T-cell (primary cell): ENCODE data around the gene PLEKHS1. TPM values are rescaled to one million over a fixed set of nuclear protein-coding genes. Genes with fewer than 3 reads are reported as not detected.

Experiments
- ATAC-seq, 4 experiments: fragments of 200-7000 bp in 3 of 4; fragments of 150-1000 bp in 1 of 4; cut with Tn5 transposase; replicated peaks in 1 of 4; 1 replicate in 3 of 4; 2 replicates in 1 of 4; pipeline ENCODE4 v1.10.0; 2021; ENCODE audit warnings: moderate library complexity in 3 of 4, mild to moderate bottlenecking in 2 of 4, moderate number of reproducible peaks in 1 of 4
- CTCF ChIA-PET, 2 donors: fragments of 300-600 bp; sonication (Branson Sonifier 250); formaldehyde crosslinking; loops; one replicate each; lab custom pipeline; 2022; ENCODE audit warnings: antibody characterized with exemption in 2 of 2; lab: Charles Lee
- POLR2A ChIA-PET, 2 donors: fragments of 300-600 bp; sonication (Branson Sonifier 250); formaldehyde crosslinking; loops; one replicate each; lab custom pipeline; 2022; ENCODE audit warnings: antibody characterized with exemption in 2 of 2; lab: Charles Lee
- DNase-seq, 35 experiments: peaks; one replicate each; pipeline versions ENCODE4 v3.0.0 to v3.0.0-alpha.2; 2013 to 2023
- H3K27ac ChIP-seq: one replicate; pipeline ENCODE4 v1.5.1; 2013; ENCODE audit warnings: low read length
- H3K27me3 ChIP-seq, 2 experiments: replicated peaks in 1 of 2; 1 replicate in 1 of 2; 2 replicates in 1 of 2; pipeline versions ENCODE4 v1.6.1 to v1.7.0; 2013; ENCODE audit warnings: low read length in 1 of 2, mixed read lengths in 1 of 2; ENCODE audit not compliant: control insufficient read depth in 2 of 2, insufficient read depth in 2 of 2; ENCODE audit errors: extremely low read depth in 1 of 2
- H3K36me3 ChIP-seq, 2 donors: 1 replicate in 1 of 2; 2 replicates in 1 of 2; pipeline versions ENCODE4 v1.6.1 to v1.7.0; 2013; ENCODE audit warnings: low read length in 1 of 2; ENCODE audit not compliant: control insufficient read depth in 2 of 2, insufficient read depth in 1 of 2; ENCODE audit errors: extremely low read depth in 1 of 2
- H3K4me1 ChIP-seq, 2 experiments: 1 replicate in 1 of 2; 2 replicates in 1 of 2; pipeline versions ENCODE4 v1.6.1 to v1.7.0; 2013; ENCODE audit warnings: low read length in 2 of 2, mixed read lengths in 1 of 2; ENCODE audit not compliant: insufficient read depth in 2 of 2, control insufficient read depth in 1 of 2; ENCODE audit errors: extremely low read depth in 1 of 2
- H3K4me3 ChIP-seq, 2 donors: 1 replicate in 1 of 2; 2 replicates in 1 of 2; pipeline versions ENCODE4 v1.5.1 to v1.7.0; 2013; ENCODE audit warnings: mild to moderate bottlenecking in 2 of 2, low read length in 1 of 2, moderate library complexity in 1 of 2; ENCODE audit not compliant: control insufficient read depth in 1 of 2; ENCODE audit errors: extremely low read depth in 1 of 2
- H3K9me3 ChIP-seq: 2 replicates; pipeline ENCODE4 v1.7.0; 2013
- H3K27ac Mint-ChIP-seq, 2 donors: one replicate each; pipeline ENCODE4 v1.8.0; 2020 to 2021; ENCODE audit warnings: mild to moderate bottlenecking in 2 of 2, mixed read lengths in 2 of 2
- H3K27me3 Mint-ChIP-seq, 2 donors: one replicate each; pipeline ENCODE4 v1.8.0; 2021 to 2022; ENCODE audit warnings: mixed read lengths in 2 of 2
- H3K36me3 Mint-ChIP-seq: one replicate; pipeline ENCODE4 v1.8.0; 2021; ENCODE audit warnings: mixed read lengths
- H3K4me1 Mint-ChIP-seq, 3 donors: one replicate each; pipeline ENCODE4 v1.8.0; 2020 to 2022; ENCODE audit warnings: mixed read lengths in 3 of 3, mild to moderate bottlenecking in 1 of 3
- H3K4me3 Mint-ChIP-seq, 3 donors: one replicate each; pipeline ENCODE4 v1.8.0; 2020 to 2022; ENCODE audit warnings: mild to moderate bottlenecking in 3 of 3, mixed read lengths in 3 of 3, moderate library complexity in 3 of 3
- H3K9me3 Mint-ChIP-seq, 3 donors: one replicate each; pipeline ENCODE4 v1.8.0; 2020 to 2022; ENCODE audit warnings: mixed read lengths in 3 of 3
- WGBS: methylation state at CpG from one replicate; pipeline ENCODE4 v1.1.5; 2013; ENCODE audit warnings: missing lambda C conversion rate; ENCODE audit not compliant: insufficient coverage; 5-methylcytosine and 5-hydroxymethylcytosine counted together
- total RNA-seq, 35 experiments: library from RNA in 6 of 35; stranded (reverse) in 6 of 35; fragments of 120-200 nt in 1 of 35; gene quantifications; one replicate each; pipeline versions ENCODE4 v1.2.1 to v1.2.4 and lab custom pipeline; 2013 to 2026

The PLEKHS1 gene
- total RNA-seq, 5 donors from 2014 or later (not counting 1 experiment from before 2014, with no cell fraction given) = not detected

DNA sequence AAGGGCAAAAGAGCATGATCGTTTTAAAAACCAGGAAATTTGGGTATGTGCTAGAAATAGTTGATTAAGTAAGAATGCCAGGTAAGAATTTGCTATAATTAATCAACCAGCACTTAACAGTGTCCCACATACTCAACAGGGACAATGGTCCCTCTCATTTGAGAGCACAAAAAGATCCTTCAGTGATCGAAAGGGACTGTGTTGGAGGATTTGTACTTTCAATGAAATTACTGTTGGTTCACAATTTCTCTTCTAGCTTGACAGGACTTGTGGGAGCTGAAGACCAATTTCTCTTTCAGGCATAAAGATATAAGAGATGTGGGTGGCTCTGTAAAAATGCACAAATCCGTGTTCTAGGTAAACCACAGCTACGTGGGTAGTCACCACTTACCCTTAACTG, 12.5 kb upstream of the PLEKHS1 start:
- ChIA-PET POLR2A (no interaction called here), CTCF (no interaction called here)
- Histone ChIP-seq H3K36me3 (no peaks in the 10 kb centered on the region), H3K27me3 (peaks cover 0 to 2% of the 10 kb centered on the region in 2 experiments), H3K27ac (no peak overlapping the region), H3K9me3 (no peaks in the 10 kb centered on the region), H3K4me3 (no peak overlapping the region), H3K4me1 (no peaks in the 10 kb centered on the region)
- Mint-ChIP-seq H3K4me3 (no peak overlapping the region), H3K27me3 (peaks cover 3 to 13% of the 10 kb centered on the region in 2 donors), H3K27ac (no peak overlapping the region), H3K9me3 (no peaks in the 10 kb centered on the region), H3K36me3 (peaks cover 3% of the 10 kb centered on the region), H3K4me1 (no peaks in the 10 kb centered on the region)
- ATAC-seq (no peak), DNase-seq (no peak)
- no CpG with 5 or more reads among the region's 4 CpGs for WGBS

DNA sequence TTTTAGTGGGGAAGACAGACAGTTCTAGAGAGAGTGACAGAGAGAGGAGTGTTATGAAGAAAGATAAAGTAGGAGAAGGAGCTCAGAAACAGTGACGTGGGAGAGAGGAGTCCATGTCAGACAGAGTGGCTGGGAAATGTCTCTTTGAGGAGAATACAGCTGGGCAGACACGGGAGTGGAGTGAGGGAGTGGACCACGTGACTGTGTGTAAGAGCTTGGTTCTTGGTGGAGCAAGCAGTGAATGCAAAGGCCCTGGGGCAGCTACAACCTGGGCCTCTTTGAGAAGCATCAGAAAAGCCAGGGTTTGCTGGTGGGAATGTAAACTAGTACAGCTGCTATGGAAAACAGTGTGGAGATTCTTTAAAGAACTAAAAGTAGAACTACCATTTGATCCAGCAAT, 11.9 kb upstream of the PLEKHS1 start:
- POLR2A ChIA-PET = no interaction called here
- no peaks in the 10 kb centered on the region for H3K36me3 ChIP-seq
- 64% methylated on average over 3 of the region's 3 CpGs for WGBS
- DNase-seq (no peak), ATAC-seq (no peak)
- peaks cover 6 to 19% of the 10 kb centered on the region in 2 donors for H3K27me3 Mint-ChIP-seq
- CTCF ChIA-PET = interaction anchor here in 1 of 2 donors (0.6 kb wide), 1 partner anchor 47 kb away, joined by 4 read pairs; no protein-coding TSS in a partner anchor
- no peaks in the 10 kb centered on the region for H3K4me1 Mint-ChIP-seq
- no peaks in the 10 kb centered on the region for H3K36me3 Mint-ChIP-seq
- H3K4me1 ChIP-seq = no peaks in the 10 kb centered on the region
- H3K4me3 ChIP-seq = no peak overlapping the region
- peaks cover 0 to 4% of the 10 kb centered on the region in 2 experiments for H3K27me3 ChIP-seq
- no peak overlapping the region for H3K27ac ChIP-seq
- no peak overlapping the region for H3K4me3 Mint-ChIP-seq
- no peaks in the 10 kb centered on the region for H3K9me3 Mint-ChIP-seq
- H3K27ac Mint-ChIP-seq = no peak overlapping the region
- no peaks in the 10 kb centered on the region for H3K9me3 ChIP-seq

DNA sequence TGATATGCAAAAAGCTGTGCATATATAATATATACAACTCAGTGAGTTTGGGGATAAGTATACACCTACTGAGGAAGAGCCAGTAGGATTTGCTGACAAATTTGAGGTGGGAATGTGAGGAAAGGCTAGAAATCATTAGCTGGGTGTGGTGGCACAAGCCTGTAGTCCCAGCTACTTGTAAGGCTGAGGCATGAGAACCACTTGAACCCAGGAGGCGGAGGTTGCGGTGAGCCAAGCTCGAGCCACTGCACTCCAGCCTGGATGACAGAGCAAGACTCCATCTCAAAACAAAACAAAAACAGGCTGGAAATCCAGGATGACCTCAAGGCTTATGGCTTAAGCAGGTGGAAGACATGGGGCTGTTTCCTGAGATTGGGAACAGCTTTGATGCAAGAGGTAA, 10.6 kb upstream of the PLEKHS1 start:
- no CpG with 5 or more reads among the region's 3 CpGs for WGBS
- no peak overlapping the region for H3K4me3 Mint-ChIP-seq
- no peak overlapping the region for H3K27ac Mint-ChIP-seq
- peaks cover 0 to 4% of the 10 kb centered on the region in 2 experiments for H3K27me3 ChIP-seq
- H3K9me3 Mint-ChIP-seq = no peaks in the 10 kb centered on the region
- H3K36me3 Mint-ChIP-seq = no peaks in the 10 kb centered on the region
- no peaks in the 10 kb centered on the region for H3K4me1 ChIP-seq
- peaks cover 11 to 24% of the 10 kb centered on the region in 2 donors for H3K27me3 Mint-ChIP-seq
- no peaks in the 10 kb centered on the region for H3K9me3 ChIP-seq
- H3K4me3 ChIP-seq = no peak overlapping the region
- ChIA-PET POLR2A (no interaction called here), CTCF (no interaction called here)
- no peak for ATAC-seq
- no peak overlapping the region for H3K27ac ChIP-seq
- DNase-seq = no peak
- no peaks in the 10 kb centered on the region for H3K36me3 ChIP-seq
- H3K4me1 Mint-ChIP-seq = no peaks in the 10 kb centered on the region

DNA sequence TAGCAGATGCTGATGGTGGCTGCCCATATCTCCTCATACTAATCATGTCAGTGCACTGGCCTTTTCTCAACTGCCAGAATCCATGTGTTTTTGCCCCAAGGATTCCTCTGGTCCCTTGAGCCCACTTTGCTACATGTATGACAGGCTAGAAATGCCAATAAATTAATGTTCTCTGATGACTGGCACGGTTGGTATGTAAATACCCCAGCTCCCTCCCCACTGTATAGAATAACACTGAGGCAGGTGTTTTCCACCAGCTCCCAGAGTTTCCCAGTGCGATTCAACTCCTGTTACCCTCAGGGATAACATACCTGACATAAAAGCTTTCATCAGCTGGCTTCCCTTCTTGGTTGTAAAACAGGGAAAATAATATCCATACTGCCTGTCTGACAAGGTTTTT, 9.0 kb upstream of the PLEKHS1 start:
- H3K27ac ChIP-seq = no peak overlapping the region
- H3K9me3 ChIP-seq = no peaks in the 10 kb centered on the region
- H3K36me3 ChIP-seq = no peaks in the 10 kb centered on the region
- no peak overlapping the region for H3K4me3 Mint-ChIP-seq
- H3K27me3 Mint-ChIP-seq = peaks cover 13 to 29% of the 10 kb centered on the region in 2 donors
- no peaks in the 10 kb centered on the region for H3K4me1 ChIP-seq
- peaks cover 0 to 4% of the 10 kb centered on the region in 2 experiments for H3K27me3 ChIP-seq
- H3K9me3 Mint-ChIP-seq = no peaks in the 10 kb centered on the region
- no peak overlapping the region for H3K27ac Mint-ChIP-seq
- WGBS = no CpG with 5 or more reads among the region's 2 CpGs
- H3K36me3 Mint-ChIP-seq = no peaks in the 10 kb centered on the region
- H3K4me1 Mint-ChIP-seq = no peaks in the 10 kb centered on the region
- H3K4me3 ChIP-seq = no peak overlapping the region
- ATAC-seq = no peak
- CTCF ChIA-PET = no interaction called here
- POLR2A ChIA-PET = no interaction called here
- no peak for DNase-seq

DNA sequence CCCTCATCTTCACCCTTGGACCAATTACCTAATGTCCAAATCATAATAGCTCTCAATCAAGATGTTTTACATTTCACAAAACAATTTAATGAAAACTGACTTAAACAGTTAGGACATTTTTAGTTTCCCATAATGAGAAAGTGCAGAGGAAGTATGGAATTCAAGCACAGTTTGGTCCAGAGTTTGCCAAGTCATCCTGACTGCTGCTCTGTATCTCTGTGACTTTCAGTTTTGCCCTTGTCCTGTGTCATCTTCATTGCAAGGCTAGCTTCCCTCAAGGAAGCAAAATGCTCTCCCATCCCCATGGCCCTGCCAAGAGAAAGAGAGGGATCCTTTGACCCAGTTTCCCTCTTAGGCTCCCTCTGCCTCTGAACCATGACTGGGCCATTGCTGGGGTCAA, 7.9 kb upstream of the PLEKHS1 start:
- Histone ChIP-seq H3K36me3 (no peaks in the 10 kb centered on the region), H3K4me3 (no peak overlapping the region), H3K4me1 (no peaks in the 10 kb centered on the region), H3K9me3 (no peaks in the 10 kb centered on the region), H3K27ac (no peak overlapping the region), H3K27me3 (peaks cover 0 to 4% of the 10 kb centered on the region in 2 experiments)
- POLR2A ChIA-PET = no interaction called here
- Mint-ChIP-seq H3K4me3 (no peak overlapping the region), H3K36me3 (no peaks in the 10 kb centered on the region), H3K27me3 (peaks cover 13 to 29% of the 10 kb centered on the region in 2 donors), H3K4me1 (no peaks in the 10 kb centered on the region), H3K27ac (no peak overlapping the region), H3K9me3 (no peaks in the 10 kb centered on the region)
- ATAC-seq = no peak
- CTCF ChIA-PET = no interaction called here
- DNase-seq = no peak

DNA sequence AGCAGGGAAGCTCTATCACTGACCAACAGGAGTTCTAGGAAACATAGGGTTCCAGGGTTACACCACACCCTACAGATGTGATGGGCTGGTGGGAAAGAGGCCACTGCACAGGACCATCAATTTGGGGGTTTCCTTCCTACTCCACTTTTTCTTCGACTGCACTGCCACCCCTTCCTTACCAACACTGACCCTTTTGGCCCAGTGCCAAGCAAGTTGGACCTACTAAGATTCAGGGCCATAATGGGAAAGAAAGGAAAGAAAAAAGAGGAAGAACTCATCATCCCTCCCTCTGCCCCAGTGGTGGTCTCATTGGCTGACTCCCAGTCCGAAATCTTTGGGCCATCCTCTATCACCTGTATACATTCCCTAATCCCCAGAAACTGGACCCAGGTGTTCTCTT, 6.1 kb upstream of the PLEKHS1 start:
- no peak overlapping the region for H3K27ac ChIP-seq
- H3K9me3 ChIP-seq = no peaks in the 10 kb centered on the region
- ChIA-PET CTCF (no interaction called here), POLR2A (no interaction called here)
- DNase-seq (no peak), ATAC-seq (no peak)
- H3K36me3 ChIP-seq = no peaks in the 10 kb centered on the region
- H3K27ac Mint-ChIP-seq = no peak overlapping the region
- no CpG with 5 or more reads among the region's 2 CpGs for WGBS
- H3K27me3 Mint-ChIP-seq = peaks cover 13 to 29% of the 10 kb centered on the region in 2 donors
- H3K4me1 Mint-ChIP-seq = no peaks in the 10 kb centered on the region
- no peak overlapping the region for H3K4me3 Mint-ChIP-seq
- H3K36me3 Mint-ChIP-seq = no peaks in the 10 kb centered on the region
- no peaks in the 10 kb centered on the region for H3K9me3 Mint-ChIP-seq
- peaks cover 0 to 4% of the 10 kb centered on the region in 2 experiments for H3K27me3 ChIP-seq
- no peaks in the 10 kb centered on the region for H3K4me1 ChIP-seq
- no peak overlapping the region for H3K4me3 ChIP-seq
